BE2C (cell line): Measurements from ENCODE around the gene PLCG1.

Experiments used
- DNase-seq: peaks from one replicate; pipeline ENCODE4 v3.0.0-alpha.2; 2020
- H3K27me3 ChIP-seq: fragments of 250-450 bp; sonication (Bioruptor Pico); 2 replicates; pipeline ENCODE4 v1.5.1; 2020; ENCODE audit warnings: mild to moderate bottlenecking
- H3K36me3 ChIP-seq: fragments of 250-450 bp; sonication (Bioruptor Pico); 2 replicates; pipeline ENCODE4 v1.5.1; 2020; ENCODE audit warnings: mild to moderate bottlenecking
- H3K4me1 ChIP-seq: fragments of 250-450 bp; sonication (Bioruptor Pico); 2 replicates; pipeline ENCODE4 v1.5.1; 2020
- H3K4me3 ChIP-seq: 2 replicates; pipeline ENCODE4 v1.5.1; 2011; ENCODE audit warnings: low read depth, low read length
- H3K9me3 ChIP-seq: fragments of 250-450 bp; sonication (Bioruptor Pico); 2 replicates; pipeline ENCODE4 v1.5.1; 2020
- TF ChIP-seq, protein P1 (sequence below): IDR thresholded peaks from 2 replicates; pipeline ENCODE4 v1.5.1; 2012; ENCODE audit warnings: mild to moderate bottlenecking, low read depth, low read length

The PLCG1 gene

DNA sequence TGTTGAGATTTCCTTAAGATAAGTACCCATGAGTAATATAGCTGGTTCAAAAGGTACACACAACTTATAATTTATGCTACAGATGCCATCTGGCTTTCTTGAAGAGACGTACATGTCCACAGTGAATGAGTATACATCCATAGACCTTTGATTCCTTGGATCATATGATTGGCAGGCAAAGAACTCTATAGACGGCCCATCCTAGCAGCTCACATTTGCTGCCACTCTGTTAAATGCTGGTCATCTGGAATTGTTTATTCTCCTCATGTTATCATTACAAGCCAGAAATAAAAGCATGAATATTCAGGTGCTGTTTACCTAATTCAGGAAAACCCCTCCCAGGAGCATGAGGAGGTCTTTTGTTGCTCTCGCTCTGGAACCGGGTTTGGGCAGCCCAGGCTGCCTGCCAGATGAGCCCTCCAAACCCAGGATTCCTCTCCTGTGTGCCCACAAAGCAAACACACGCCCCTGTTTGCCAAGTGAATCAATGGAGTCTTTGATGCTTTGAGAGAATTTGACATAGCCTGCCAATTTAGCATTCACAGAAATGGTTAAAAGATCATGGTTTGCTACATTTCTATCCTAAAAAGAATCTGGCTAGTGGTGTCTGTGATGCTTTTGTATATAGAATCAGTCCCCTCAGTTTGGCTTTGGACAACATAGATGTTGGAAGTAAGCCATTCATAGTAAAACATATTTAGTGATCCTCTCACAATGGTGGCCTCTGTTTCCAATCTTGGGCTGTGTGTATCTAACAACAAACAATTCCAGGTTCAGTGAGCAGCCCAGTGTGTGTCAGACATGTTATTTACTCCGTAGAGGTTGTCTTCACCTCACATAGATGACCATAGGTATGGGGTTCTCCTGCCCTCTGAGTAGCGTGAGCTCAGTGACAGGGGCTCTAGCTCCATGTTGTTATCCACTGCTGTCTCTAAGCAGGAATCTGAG, 17.5 kb upstream of the PLCG1 start:
- TF ChIP-seq, protein P1, sequence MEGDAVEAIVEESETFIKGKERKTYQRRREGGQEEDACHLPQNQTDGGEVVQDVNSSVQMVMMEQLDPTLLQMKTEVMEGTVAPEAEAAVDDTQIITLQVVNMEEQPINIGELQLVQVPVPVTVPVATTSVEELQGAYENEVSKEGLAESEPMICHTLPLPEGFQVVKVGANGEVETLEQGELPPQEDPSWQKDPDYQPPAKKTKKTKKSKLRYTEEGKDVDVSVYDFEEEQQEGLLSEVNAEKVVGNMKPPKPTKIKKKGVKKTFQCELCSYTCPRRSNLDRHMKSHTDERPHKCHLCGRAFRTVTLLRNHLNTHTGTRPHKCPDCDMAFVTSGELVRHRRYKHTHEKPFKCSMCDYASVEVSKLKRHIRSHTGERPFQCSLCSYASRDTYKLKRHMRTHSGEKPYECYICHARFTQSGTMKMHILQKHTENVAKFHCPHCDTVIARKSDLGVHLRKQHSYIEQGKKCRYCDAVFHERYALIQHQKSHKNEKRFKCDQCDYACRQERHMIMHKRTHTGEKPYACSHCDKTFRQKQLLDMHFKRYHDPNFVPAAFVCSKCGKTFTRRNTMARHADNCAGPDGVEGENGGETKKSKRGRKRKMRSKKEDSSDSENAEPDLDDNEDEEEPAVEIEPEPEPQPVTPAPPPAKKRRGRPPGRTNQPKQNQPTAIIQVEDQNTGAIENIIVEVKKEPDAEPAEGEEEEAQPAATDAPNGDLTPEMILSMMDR: no peak
- Histone ChIP-seq H3K4me1 (no peaks in the 10 kb centered on the region), H3K27me3 (no peaks in the 10 kb centered on the region), H3K9me3 (no peaks in the 10 kb centered on the region), H3K36me3 (peaks cover 93% of the 10 kb centered on the region), H3K4me3 (no peak overlapping the region)
- DNase-seq: no peak

DNA sequence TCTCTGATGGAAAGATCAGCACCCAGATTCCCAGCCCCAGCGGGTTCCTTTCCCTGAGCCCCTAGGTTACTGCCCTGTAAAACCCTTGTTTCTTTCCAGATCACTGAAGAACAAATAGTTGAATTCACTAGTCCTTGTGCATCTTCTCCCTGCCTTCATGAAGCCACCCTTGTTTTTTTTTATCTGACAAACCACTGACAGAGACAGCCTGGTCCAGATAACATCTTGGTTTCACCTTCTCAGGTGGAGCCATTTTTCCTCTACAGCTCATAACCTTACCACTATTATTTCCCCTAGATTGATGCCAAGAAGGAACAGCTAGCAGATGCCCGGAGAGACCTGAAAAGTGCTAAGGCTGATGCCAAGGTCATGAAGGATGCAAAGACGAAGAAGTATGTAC, 15.9 kb upstream of the PLCG1 start:
- Histone ChIP-seq H3K4me1 (no peaks in the 10 kb centered on the region), H3K9me3 (no peaks in the 10 kb centered on the region), H3K27me3 (no peaks in the 10 kb centered on the region), H3K36me3 (peaks cover 93% of the 10 kb centered on the region), H3K4me3 (no peak overlapping the region)
- DNase-seq: no peak
- TF ChIP-seq, protein P1: no peak

DNA sequence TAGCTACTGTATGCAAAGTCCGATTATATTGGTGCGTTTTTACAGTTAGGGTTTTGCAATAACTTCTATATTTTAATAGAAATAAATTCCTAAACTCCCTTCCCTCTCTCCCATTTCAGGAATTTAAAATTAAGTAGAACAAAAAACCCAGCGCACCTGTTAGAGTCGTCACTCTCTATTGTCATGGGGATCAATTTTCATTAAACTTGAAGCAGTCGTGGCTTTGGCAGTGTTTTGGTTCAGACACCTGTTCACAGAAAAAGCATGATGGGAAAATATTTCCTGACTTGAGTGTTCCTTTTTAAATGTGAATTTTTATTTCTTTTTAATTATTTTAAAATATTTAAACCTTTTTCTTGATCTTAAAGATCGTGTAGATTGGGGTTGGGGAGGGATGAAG, 13.7 kb upstream of the PLCG1 start:
- Histone ChIP-seq H3K4me1 (no peaks in the 10 kb centered on the region), H3K9me3 (no peaks in the 10 kb centered on the region), H3K4me3 (no peak overlapping the region), H3K36me3 (peaks cover 82% of the 10 kb centered on the region), H3K27me3 (no peaks in the 10 kb centered on the region)
- no peak for DNase-seq
- TF ChIP-seq, protein P1: no peak

DNA sequence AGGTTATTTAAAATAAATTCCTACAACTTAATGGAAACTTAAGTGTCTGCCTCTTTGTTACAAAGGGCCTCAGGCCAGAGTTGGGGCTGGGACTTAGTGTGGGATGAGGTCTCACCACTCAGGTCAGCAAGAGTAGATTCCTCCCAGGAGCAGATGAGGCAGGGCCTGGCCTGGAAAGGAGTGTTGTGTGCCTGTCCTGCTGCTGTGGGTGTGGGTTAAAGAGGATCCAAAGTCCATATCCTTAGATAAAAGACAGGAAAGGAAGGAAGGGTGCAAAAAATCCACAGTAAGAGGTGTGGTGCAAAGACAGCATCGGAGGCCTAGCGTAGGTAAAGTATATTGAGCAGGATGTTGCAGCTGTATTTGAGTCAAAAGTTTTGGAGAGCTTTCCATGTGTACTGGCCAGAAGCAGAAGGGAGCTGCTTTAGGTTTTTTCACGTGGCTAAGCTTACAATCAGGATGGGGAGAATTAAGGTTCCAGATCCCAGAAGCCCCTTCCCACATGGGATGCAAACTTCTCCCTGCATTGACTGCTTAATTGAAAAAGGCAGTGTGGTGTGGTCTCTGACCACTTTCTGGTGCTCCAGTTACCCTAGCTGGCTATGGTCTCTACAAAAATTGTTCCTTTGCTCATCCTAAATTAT, 12.8 kb upstream of the PLCG1 start:
- Histone ChIP-seq H3K9me3 (no peaks in the 10 kb centered on the region), H3K27me3 (no peaks in the 10 kb centered on the region), H3K4me3 (no peak overlapping the region), H3K4me1 (no peaks in the 10 kb centered on the region), H3K36me3 (peaks cover 73% of the 10 kb centered on the region)
- TF ChIP-seq, protein P1: no peak
- DNase-seq: no peak

DNA sequence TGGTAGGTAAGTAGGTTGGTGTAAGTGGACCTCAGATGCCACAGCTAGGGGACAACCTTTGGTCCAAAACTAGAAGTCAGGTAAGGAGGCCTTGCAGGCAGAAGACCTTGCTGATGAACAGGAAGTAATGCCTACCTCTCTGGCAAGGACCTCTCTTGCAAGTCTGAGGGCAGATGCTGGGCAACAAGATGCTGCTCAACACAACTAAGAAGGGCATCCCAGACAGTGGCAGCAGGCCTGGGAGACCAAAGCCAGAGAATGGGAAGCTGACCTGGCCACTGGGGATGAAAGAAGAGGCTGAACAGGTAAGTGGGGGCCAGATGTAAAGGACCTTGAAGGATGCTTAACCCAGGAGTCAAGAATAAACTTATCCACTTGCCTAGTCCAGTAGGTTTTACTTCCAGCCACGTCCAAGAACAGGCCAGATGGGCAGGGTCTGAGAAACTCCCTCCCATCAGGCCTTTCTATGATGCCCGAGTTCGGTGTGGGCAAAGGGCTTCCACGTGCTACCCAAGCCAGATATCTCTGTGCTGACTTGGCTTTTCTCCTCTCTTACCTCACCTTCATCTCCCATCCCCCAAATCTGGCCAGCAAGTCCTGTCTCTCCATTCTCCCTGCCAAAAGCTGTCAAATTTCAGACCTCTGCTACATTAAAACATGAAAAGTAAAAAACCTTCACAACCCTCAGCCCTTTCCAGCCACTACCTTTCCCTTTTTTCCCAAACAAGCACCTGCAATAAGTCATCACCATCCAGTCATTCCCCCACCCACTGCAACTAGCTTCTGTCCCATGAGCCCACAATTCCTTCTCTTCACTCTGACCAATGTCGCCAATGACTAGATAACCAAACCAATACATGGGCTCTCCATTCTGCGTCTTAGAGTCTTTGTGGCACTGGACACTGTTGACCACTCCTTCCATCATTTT, 11.5 kb upstream of the PLCG1 start:
- no peaks in the 10 kb centered on the region for H3K9me3 ChIP-seq
- TF ChIP-seq, protein P1: no peak
- no peaks in the 10 kb centered on the region for H3K27me3 ChIP-seq
- DNase-seq: no peak
- no peaks in the 10 kb centered on the region for H3K4me1 ChIP-seq
- H3K4me3 ChIP-seq: no peak overlapping the region
- H3K36me3 ChIP-seq: peaks cover 61% of the 10 kb centered on the region
